ENCODE data around the gene UGGT2.
A peak's percentile ranks its signal among the peaks of the same experiment; 100 is the strongest.
"Not testable (repeated sequence)": the region's sequence is repeated elsewhere in the genome, so short reads cannot be mapped to it uniquely, and the experiment has no call there.

The UGGT2 gene

GRCh38 chr13:96053003-96053703 lies at the start of gene UGGT2:
UGGT2 (minus strand) TSS chr13:96053401; CDS start chr13:96053312, 89 bp downstream.
- peak; percentile 93 for DNase-seq (ENCODE audit: low spot score)

- DNase-seq (ENCODE audit: low spot score), result no peak
Observed at GRCh38 chr13:96100457-96101220, 47.4 kb upstream of the UGGT2 start.

GRCh38 chr13:96093296-96094006 lies 40.2 kb upstream of the UGGT2 start:
- peak; percentile 42 for DNase-seq (ENCODE audit: low spot score)

GRCh38 chr13:96091164-96092117 lies 38.2 kb upstream of the UGGT2 start:
- no peak for DNase-seq (ENCODE audit: low spot score)

- DNase-seq (ENCODE audit: low spot score), result no peak
Observed at GRCh38 chr13:96090240-96091101, 37.3 kb upstream of the UGGT2 start.

- DNase-seq (ENCODE audit: low spot score), result no peak
Observed at GRCh38 chr13:96089749-96090239, 36.6 kb upstream of the UGGT2 start, which contains the start of gene HS6ST3. HS6ST3 (plus strand) TSS chr13:96090107.

GRCh38 chr13:96089139-96089538 lies 35.9 kb upstream of the UGGT2 start:
- no peak for DNase-seq (ENCODE audit: low spot score)

GRCh38 chr13:96086736-96087135 lies 33.5 kb upstream of the UGGT2 start:
- DNase-seq (ENCODE audit: low spot score), result no peak

GRCh38 chr13:96082640-96083039 lies 29.4 kb upstream of the UGGT2 start:
- DNase-seq (ENCODE audit: low spot score), result peak; percentile 41

GRCh38 chr13:96081888-96082287 lies 28.7 kb upstream of the UGGT2 start:
- DNase-seq (ENCODE audit: low spot score), result no peak

- no peak for DNase-seq (ENCODE audit: low spot score)
Observed at GRCh38 chr13:96080676-96081075, 27.5 kb upstream of the UGGT2 start.

- DNase-seq (ENCODE audit: low spot score), result no peak
Observed at GRCh38 chr13:96075953-96076543, 22.8 kb upstream of the UGGT2 start.

- DNase-seq (ENCODE audit: low spot score), result no peak
Observed at GRCh38 chr13:96072392-96072791, 19.2 kb upstream of the UGGT2 start.

GRCh38 chr13:96071504-96071903 lies 18.3 kb upstream of the UGGT2 start:
- no peak for DNase-seq (ENCODE audit: low spot score)

- no peak for DNase-seq (ENCODE audit: low spot score)
Observed at GRCh38 chr13:96068729-96069128, 15.5 kb upstream of the UGGT2 start.

GRCh38 chr13:96065849-96066248 lies 12.6 kb upstream of the UGGT2 start:
- DNase-seq (ENCODE audit: low spot score), result no peak

GRCh38 chr13:96052656-96053002 lies 572 bp downstream of the UGGT2 start:
- peak; percentile 64 for DNase-seq (ENCODE audit: low spot score)

GRCh38 chr13:96051946-96052345 lies 1.3 kb downstream of the UGGT2 start:
- not testable (repeated sequence) for DNase-seq (ENCODE audit: low spot score)

GRCh38 chr13:96051491-96051890 lies 1.7 kb downstream of the UGGT2 start:
- DNase-seq (ENCODE audit: low spot score), result not testable (repeated sequence)

GRCh38 chr13:96050955-96051354 lies 2.2 kb downstream of the UGGT2 start:
- not testable (repeated sequence) for DNase-seq (ENCODE audit: low spot score)
